ENCODE measurements around the gene METTL2A.
A peak's percentile ranks its signal among the peaks of the same experiment; 100 is the strongest.
"Not testable (repeated sequence)": the region's sequence is repeated elsewhere in the genome, so short reads cannot be mapped to it uniquely, and the experiment has no call there.

Gene METTL2A, protein sequence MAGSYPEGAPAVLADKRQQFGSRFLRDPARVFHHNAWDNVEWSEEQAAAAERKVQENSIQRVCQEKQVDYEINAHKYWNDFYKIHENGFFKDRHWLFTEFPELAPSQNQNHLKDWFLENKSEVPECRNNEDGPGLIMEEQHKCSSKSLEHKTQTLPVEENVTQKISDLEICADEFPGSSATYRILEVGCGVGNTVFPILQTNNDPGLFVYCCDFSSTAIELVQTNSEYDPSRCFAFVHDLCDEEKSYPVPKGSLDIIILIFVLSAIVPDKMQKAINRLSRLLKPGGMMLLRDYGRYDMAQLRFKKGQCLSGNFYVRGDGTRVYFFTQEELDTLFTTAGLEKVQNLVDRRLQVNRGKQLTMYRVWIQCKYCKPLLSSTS

GRCh38 chr17:62423647-62424461 lies at the start of gene METTL2A:
TSS of gene METTL2A (plus strand) at chr17:62423897. CDS start at chr17:62423903, 6 bp downstream.
- DNase-seq, result peak; percentile 78

DNA sequence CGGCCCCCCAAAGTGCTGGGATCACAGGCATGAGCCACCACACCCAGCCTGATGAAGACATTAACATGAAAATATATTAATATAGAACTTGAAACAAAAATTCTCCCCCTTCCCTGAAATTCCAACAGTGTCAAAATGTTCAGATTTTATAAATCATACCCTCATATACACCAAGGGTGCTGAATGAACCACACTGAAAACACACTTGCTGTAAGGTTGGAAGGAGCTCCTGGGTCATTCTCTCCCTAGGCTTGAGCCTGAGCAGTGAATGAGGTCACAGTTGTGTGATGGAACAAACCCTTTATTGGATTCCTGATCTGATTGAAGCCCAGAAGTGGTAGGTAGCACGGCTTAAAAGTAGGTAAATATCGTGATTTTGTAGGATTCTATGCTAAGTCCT lies 43.4 kb upstream of the METTL2A start, which contains the start of gene EFCAB3:
Gene EFCAB3 (plus strand): TSS at position 301 of the 400 bp plus-strand sequence. CDS start 2,427 bp downstream, outside the sequence.
- DNase-seq, result no peak

DNA sequence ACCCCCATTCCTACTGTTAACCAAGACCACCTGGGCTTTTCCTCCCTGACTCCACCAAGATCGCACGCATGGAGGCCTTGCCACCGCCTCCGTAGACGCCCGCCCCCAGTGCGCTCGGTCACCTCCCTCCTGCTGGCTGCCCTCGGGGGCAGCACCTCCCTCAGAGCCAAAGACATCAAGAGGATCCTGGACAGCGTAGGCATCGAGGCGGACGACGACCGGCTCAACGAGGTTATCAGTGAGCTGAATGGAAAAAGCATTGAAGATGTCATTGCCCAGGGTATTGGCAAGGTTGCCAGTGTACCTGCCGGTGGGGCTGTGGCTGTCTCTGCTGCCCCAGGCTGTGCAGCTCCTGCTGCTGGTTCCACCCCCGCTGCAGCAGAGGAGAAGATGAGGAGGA lies 42.1 kb upstream of the METTL2A start:
- no peak for DNase-seq

DNA sequence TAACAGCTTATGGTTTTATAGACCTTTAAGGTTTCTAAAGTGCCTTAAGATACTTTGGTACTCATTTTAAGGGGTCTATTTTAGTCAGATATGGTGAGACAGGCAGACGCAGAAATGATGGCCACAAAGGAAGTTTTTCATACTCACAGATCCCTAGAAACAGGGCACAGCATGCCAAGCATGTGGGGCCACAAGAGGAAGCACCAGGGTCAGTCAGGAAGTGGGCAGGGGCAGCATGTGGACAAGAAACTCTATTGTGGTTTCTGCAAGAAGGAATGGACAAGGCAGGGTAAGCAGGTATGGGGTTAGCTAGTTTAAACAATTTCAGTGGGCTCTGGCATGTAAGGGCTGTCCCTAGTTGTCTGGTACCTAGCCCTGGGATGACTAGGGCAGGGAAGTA lies 34.8 kb upstream of the METTL2A start:
- DNase-seq, result no peak

GRCh38 chr17:62392908-62393307 lies 30.8 kb upstream of the METTL2A start:
- DNase-seq, result no peak

DNA sequence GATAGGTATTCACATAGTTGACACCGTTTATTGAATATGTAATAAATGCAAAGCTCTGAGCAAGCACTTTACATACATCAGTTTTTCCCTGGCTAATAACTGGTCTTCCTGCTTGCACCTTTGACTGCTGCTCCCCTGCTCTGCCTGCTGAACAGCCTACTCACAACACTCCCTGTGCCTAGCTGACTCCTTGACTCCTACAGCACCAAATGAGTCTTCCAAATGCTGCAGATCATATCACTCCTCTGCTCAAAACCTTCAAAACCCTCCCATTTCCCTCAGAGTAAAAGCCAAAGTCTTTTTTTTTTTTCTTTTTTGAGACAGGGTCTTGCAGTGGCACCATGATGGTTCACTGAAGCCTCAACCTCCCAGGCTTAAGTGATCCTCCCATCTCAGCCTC lies 24.8 kb upstream of the METTL2A start:
- no peak for DNase-seq

DNA sequence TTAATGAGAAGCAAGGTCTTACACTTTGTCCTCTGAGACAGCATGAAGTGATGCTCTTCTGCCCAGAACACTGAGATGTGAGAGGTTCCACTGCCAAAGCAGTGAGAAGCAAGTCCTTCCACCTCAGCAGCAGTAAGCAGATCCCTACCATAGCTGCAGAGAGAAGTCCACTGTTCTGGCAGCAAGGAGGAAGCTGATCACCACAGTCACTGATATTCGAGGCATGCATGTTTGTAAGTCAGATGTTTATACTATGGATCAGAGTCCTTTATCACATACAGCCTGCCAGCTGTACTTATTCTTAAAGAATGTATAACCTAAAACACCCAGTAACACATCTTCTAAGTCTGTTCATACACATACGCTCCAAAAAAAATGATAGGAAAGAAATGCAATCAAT lies 18.2 kb upstream of the METTL2A start:
- no peak for DNase-seq

GRCh38 chr17:62413090-62413489 lies 10.6 kb upstream of the METTL2A start:
- DNase-seq, result not testable (repeated sequence)

- DNase-seq, result not testable (repeated sequence)
Measured at GRCh38 chr17:62426214-62426613, 2.5 kb downstream of the METTL2A start.

- not testable (repeated sequence) for DNase-seq
Measured at GRCh38 chr17:62435251-62435650, 11.6 kb downstream of the METTL2A start.

DNA sequence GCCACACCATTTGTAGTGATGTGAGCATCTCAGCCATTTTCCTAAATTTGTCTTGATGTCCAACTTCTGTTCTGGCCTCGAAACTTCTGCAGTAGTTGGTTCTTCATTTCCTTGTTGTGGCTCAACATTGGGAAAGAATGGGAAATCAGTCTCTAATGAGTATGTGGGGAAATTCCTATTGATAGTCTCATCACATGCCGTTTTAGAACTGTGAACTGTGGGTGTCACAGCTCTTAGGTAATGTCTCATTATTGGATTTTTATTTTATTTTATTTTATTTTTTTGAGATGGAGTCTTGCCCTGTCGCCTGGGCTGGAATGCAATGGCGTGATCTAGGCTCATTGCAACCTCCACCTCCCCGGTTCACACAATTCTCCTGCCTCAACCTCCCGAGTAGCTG lies 17.5 kb downstream of the METTL2A start:
- not testable (repeated sequence) for DNase-seq

DNA sequence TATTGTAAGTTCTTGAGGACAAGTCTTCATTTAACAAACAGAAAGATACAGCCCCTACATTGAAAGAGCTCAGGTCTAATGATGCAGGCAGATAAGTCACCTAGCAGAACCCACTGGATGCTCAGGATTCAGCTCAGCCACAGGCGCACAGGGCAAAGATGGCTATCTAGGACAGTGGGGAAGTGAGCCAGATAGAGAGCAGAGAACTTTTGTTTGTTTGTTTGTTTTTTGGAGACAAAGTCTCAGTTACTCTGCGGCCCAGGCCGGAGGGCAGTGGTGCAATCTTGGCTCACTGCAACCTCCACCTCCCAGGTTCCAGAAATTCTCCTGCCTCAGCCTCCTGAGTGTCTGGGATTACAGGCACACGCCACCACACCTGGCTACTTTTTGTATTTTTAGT lies 20.4 kb downstream of the METTL2A start:
- no peak for DNase-seq

GRCh38 chr17:62445791-62446190 lies 22.1 kb downstream of the METTL2A start:
- DNase-seq, result not testable (repeated sequence)

- DNase-seq, result not testable (repeated sequence)
Measured at GRCh38 chr17:62452195-62452594, 28.5 kb downstream of the METTL2A start.

- not testable (repeated sequence) for DNase-seq
Measured at GRCh38 chr17:62453041-62453440, 29.3 kb downstream of the METTL2A start.

DNA sequence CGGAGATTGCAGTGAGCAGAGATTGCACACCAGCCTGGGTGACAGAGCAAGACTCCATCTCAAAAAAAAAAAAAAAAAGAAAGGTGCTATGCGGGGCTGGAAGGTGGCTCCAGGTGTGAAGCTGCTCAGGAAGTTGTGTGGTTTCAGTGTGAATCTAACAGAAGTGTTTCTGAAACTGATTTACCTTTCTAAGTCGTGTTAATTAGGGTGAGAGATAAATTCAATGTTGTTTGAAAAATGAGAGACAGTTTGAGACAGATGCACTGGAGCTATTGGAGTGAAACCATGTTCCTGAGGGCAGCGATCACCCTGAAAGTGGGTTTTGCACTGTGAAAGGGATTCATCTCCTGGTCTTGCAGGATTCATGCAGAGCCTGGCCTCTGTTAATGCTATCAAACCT lies 30.0 kb downstream of the METTL2A start:
- not testable (repeated sequence) for DNase-seq

DNA sequence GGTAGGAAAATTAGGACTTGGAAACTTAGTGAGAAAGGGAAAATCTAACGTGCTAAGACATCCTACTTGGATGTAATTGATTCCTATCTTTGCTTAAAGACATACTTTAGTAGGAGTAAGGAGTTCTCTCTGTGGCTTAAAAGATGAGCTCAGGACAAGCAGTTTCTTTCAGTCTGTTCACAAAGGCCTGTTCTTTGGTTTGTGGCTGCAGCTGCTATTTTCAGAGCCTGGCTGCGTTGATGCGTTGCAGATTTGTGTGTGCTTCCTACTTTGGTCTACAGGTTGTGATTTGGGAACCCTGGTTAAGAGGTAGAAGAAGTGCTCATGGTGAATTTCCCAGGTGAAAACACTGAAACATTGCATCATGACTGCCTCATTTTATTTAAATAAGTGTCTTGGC lies 30.4 kb downstream of the METTL2A start:
- DNase-seq, result not testable (repeated sequence)

GRCh38 chr17:62456016-62456415 lies 32.3 kb downstream of the METTL2A start:
- DNase-seq, result no peak

DNA sequence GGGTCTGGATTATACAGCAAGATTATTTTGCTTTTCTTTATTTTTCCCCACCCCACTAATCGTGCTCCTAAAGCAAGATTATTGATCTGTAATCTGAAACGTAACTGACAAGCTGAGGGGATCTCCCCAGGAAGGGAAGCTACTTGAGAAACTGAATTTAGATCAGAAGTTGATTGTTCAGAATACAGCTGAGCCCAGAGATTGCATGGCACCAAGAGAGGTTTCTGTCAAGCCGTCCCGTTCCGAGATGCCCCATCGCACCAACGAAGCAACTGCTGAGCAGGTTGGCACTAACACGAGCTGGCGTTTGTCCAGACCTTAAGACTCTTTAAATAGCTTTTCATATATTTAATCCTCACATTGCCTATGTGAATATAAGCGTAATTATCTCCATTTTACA lies 34.8 kb downstream of the METTL2A start:
- DNase-seq, result not testable (repeated sequence)

DNA sequence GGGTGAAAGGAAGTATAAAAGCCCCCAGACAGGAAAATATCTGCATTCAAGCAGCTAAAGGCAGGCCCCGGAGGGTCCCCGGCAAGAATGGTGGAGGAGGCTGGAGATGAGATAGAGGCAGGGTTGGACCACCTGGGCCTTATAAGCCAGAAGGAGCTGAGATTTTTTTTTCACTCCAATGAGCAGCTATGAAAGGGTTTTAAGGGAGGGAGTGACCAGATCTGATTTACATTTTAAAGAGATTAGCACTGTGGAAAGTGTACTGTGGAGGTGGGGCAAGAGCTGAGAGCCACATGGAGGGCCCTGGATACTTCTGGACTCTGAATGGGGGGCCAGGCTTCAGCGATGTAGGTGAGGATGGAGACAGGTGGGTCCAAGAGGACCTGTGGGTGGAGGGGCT lies 40.7 kb downstream of the METTL2A start:
- DNase-seq, result not testable (repeated sequence)

GRCh38 chr17:62465271-62465670 lies 41.6 kb downstream of the METTL2A start:
- not testable (repeated sequence) for DNase-seq

- DNase-seq, result peak; percentile 61
Measured at GRCh38 chr17:62470666-62471379, 47.1 kb downstream of the METTL2A start.

DNA sequence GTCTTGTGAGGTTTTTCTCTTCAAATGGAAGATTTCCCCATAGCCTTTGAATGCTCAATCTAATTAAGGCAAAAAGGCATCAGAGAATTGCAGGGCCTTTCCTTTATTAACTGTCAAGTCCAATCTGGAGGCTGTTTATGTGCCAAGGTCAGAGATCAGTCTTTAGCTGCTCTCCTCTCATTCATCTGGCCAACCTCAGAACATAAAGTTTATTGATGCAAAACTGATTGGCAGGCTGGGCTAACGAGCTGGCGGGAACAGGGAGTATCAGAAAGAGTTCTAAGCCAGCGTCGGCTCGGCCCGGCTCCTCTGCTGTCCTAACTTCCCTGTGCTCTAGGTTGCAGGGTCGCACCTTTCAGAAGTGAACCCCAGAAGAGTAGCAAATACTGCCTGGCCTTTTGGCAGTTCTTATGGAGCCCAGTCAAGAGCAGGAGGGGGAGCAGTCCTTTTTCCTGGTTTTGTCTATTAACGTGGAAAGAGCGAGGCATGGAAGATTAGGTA lies 47.7 kb downstream of the METTL2A start:
- not testable (repeated sequence) for DNase-seq

Measured in activated CD4-positive, alpha-beta T cell treated with anti-CD3 and anti-CD28 coated beads, Interleukin-2, amount 50 U/mL, for 1 hour (primary cell).